Neuronal stem cell (in vitro differentiated cells): Measurements from ENCODE around the gene NFATC2IP.
A peak's percentile ranks its signal among the peaks of the same experiment; 100 is the strongest.
"Not testable (repeated sequence)": the region's sequence is repeated elsewhere in the genome, so short reads cannot be mapped to it uniquely, and the experiment has no call there.

Experiments used
- DNase-seq: peaks from one replicate; pipeline ENCODE4 v3.0.0-alpha.2; 2013; ENCODE audit warnings: low spot score
- H2AFZ ChIP-seq: one replicate; pipeline ENCODE4 v1.6.1; 2013; ENCODE audit warnings: mild to moderate bottlenecking, low read length, inconsistent platforms
- H2AK5ac ChIP-seq: 2 replicates; pipeline ENCODE4 v1.6.1; 2013; ENCODE audit warnings: low read depth, mild to moderate bottlenecking, inconsistent platforms, low read length, moderate library complexity, mixed read lengths
- H2BK120ac ChIP-seq: 2 replicates; pipeline ENCODE4 v1.6.1; 2013; ENCODE audit warnings: low read depth, mild to moderate bottlenecking, inconsistent platforms, low read length, moderate library complexity, mixed read lengths
- H2BK12ac ChIP-seq: one replicate; pipeline ENCODE4 v1.6.1; 2013; ENCODE audit warnings: low read length, inconsistent platforms
- H2BK15ac ChIP-seq: 2 replicates; pipeline ENCODE4 v1.6.1; 2013; ENCODE audit warnings: mild to moderate bottlenecking, low read length, inconsistent platforms, mixed read lengths
- H2BK5ac ChIP-seq: one replicate; pipeline ENCODE4 v1.6.1; 2013; ENCODE audit warnings: inconsistent platforms, mild to moderate bottlenecking, low read length, moderate library complexity
- H3K14ac ChIP-seq: one replicate; pipeline ENCODE4 v1.6.1; 2013; ENCODE audit warnings: low read length, inconsistent platforms
- H3K18ac ChIP-seq: 2 replicates; pipeline ENCODE4 v1.6.1; 2013; ENCODE audit warnings: low read length, inconsistent platforms
- H3K23ac ChIP-seq: 2 replicates; pipeline ENCODE4 v1.6.1; 2013; ENCODE audit warnings: low read depth, mild to moderate bottlenecking, mixed read lengths, low read length, inconsistent platforms; ENCODE audit not compliant: poor library complexity
- H3K27ac ChIP-seq: replicated peaks from 3 replicates; pipeline ENCODE4 v1.5.1; 2013; ENCODE audit warnings: low read length, inconsistent platforms
- H3K27me3 ChIP-seq, 3 experiments: 2 replicates each; pipeline ENCODE4 v1.6.1; 2013; ENCODE audit warnings: low read length in 3 of 3, mild to moderate bottlenecking in 2 of 3, inconsistent platforms in 1 of 3, low read depth in 1 of 3, mixed read lengths in 1 of 3, moderate library complexity in 1 of 3; ENCODE audit not compliant: control insufficient read depth in 3 of 3, insufficient read depth in 3 of 3
- H3K36me3 ChIP-seq, 2 donors: replicated peaks in 1 of 2; 2 replicates each; pipeline ENCODE4 v1.6.1; 2013; ENCODE audit warnings: low read length in 2 of 2; ENCODE audit not compliant: control insufficient read depth in 2 of 2, insufficient read depth in 2 of 2
- H3K4ac ChIP-seq: 2 replicates; pipeline ENCODE4 v1.6.1; 2013; ENCODE audit warnings: inconsistent platforms, mild to moderate bottlenecking, low read length, moderate library complexity
- H3K4me1 ChIP-seq, 2 donors: 1 replicate in 1 of 2; 2 replicates in 1 of 2; pipeline ENCODE4 v1.6.1; 2013; ENCODE audit warnings: low read length in 2 of 2, low read depth in 1 of 2; ENCODE audit not compliant: control insufficient read depth in 2 of 2, insufficient read depth in 1 of 2
- H3K4me2 ChIP-seq: one replicate; pipeline ENCODE4 v1.6.1; 2013; ENCODE audit warnings: mild to moderate bottlenecking, low read length, inconsistent platforms; ENCODE audit not compliant: insufficient read depth, poor library complexity, severe bottlenecking
- H3K4me3 ChIP-seq, 2 donors: 2 replicates each; pipeline ENCODE4 v1.5.1; 2013; ENCODE audit warnings: low read length in 2 of 2, mild to moderate bottlenecking in 2 of 2, inconsistent platforms in 1 of 2, moderate library complexity in 1 of 2
- H3K79me1 ChIP-seq: one replicate; pipeline ENCODE4 v1.6.1; 2013; ENCODE audit warnings: low read depth, mild to moderate bottlenecking, inconsistent platforms, low read length, moderate library complexity
- H3K9ac ChIP-seq: one replicate; pipeline ENCODE4 v1.6.1; 2013; ENCODE audit warnings: mild to moderate bottlenecking, low read depth, low read length, inconsistent platforms; ENCODE audit not compliant: poor library complexity
- H3K9me3 ChIP-seq, 2 donors: replicated peaks in 1 of 2; 2 replicates each; pipeline versions ENCODE3 to v1.6.1; 2013; ENCODE audit warnings: low read length in 2 of 2, mild to moderate bottlenecking in 2 of 2, inconsistent platforms in 1 of 2, low read depth in 1 of 2, mixed read lengths in 1 of 2, moderate library complexity in 1 of 2; ENCODE audit not compliant: control insufficient read depth in 2 of 2, insufficient read depth in 1 of 2
- H4K8ac ChIP-seq: one replicate; pipeline ENCODE4 v1.6.1; 2013; ENCODE audit warnings: low read depth, mild to moderate bottlenecking, inconsistent platforms, low read length, moderate library complexity
- H4K91ac ChIP-seq: one replicate; pipeline ENCODE4 v1.6.1; 2013; ENCODE audit warnings: low read length, low read depth, mild to moderate bottlenecking, inconsistent platforms; ENCODE audit not compliant: poor library complexity
- WGBS, 2 donors: extraction: QIAGEN DNeasy Blood & Tissue Kit; methylation state at CpG; one replicate each; pipeline ENCODE4 v1.1.7; 2013; ENCODE audit warnings: missing lambda C conversion rate in 2 of 2, mixed read lengths in 1 of 2; ENCODE audit not compliant: insufficient read length in 2 of 2, insufficient replicate concordance in 1 of 2; ENCODE audit errors: extremely low coverage in 2 of 2; 5-methylcytosine and 5-hydroxymethylcytosine counted together

The NFATC2IP gene

GRCh38 chr16:28969696-28970095, 19.0 kb downstream of the NFATC2IP start:
- not testable (repeated sequence) for H3K27ac ChIP-seq, H3K79me1 ChIP-seq, H3K23ac ChIP-seq, H3K4me2 ChIP-seq, H2AFZ ChIP-seq, H2AK5ac ChIP-seq, H3K4me1 ChIP-seq, H2BK120ac ChIP-seq, H3K9me3 ChIP-seq, H2BK12ac ChIP-seq, DNase-seq, H3K18ac ChIP-seq, H3K9ac ChIP-seq, H3K14ac ChIP-seq, H2BK15ac ChIP-seq, H4K91ac ChIP-seq, H2BK5ac ChIP-seq, H4K8ac ChIP-seq, H3K4me3 ChIP-seq, H3K27me3 ChIP-seq, H3K4ac ChIP-seq
- no CpG with 5 or more reads among the region's 2 CpGs for WGBS, 2 donors
- peaks cover 3 to 14% of the 10 kb centered on the region in 2 donors for H3K36me3 ChIP-seq

GRCh38 chr16:28974007-28974436, 23.3 kb downstream of the NFATC2IP start:
- Histone ChIP-seq H3K4me3 (peak overlapping the region; percentile 79 to 82), H2BK15ac (no peak overlapping the region), H4K8ac (no peak overlapping the region), H3K79me1 (peaks cover 4% of the 10 kb centered on the region), H3K23ac (no peak overlapping the region), H3K27ac (peak overlapping the region; percentile 89), H3K14ac (no peak overlapping the region), H3K27me3 (no peaks in the 10 kb centered on the region), H2AFZ (peak overlapping the region; percentile 80), H2BK120ac (no peak overlapping the region), H3K9me3 (no peaks in the 10 kb centered on the region), H3K18ac (no peak overlapping the region), H3K4me2 (peak overlapping the region; percentile 92), H2BK12ac (no peak overlapping the region), H4K91ac (no peak overlapping the region), H3K9ac (peak overlapping the region; percentile 75), H2BK5ac (no peak overlapping the region), H3K4me1 (peaks cover 5 to 6% of the 10 kb centered on the region in 2 donors), H3K36me3 (peaks cover 4 to 6% of the 10 kb centered on the region in 2 donors), H3K4ac (no peak overlapping the region), H2AK5ac (no peak overlapping the region)
- DNase-seq, result peak; percentile 59
- no CpG with 5 or more reads among the region's 17 CpGs for WGBS, 2 donors

GRCh38 chr16:28974437-28975157, 23.9 kb downstream of the NFATC2IP start, which contains the start of gene SPNS1:
SPNS1 (plus strand) TSS chr16:28974778; CDS start chr16:28975152, 374 bp downstream.
- Histone ChIP-seq H3K4ac (peak within 1 kb of the TSS; percentile 42), H4K8ac (peak within 1 kb of the TSS; percentile 100), H3K9me3 (no peaks in the 10 kb centered on the region), H3K4me1 (peaks cover 5 to 6% of the 10 kb centered on the region in 2 donors), H2BK5ac (peak within 1 kb of the TSS; percentile 78), H3K14ac (peak within 1 kb of the TSS; percentile 91), H4K91ac (peak within 1 kb of the TSS; percentile 89), H3K27ac (peak within 1 kb of the TSS; percentile 89), H2BK120ac (no peak within 1 kb of the TSS), H2BK12ac (peak within 1 kb of the TSS; percentile 50), H3K4me2 (peak within 1 kb of the TSS; percentile 92), H3K9ac (peak within 1 kb of the TSS; percentile 92), H3K27me3 (no peaks in the 10 kb centered on the region), H3K18ac (peak within 1 kb of the TSS; percentile 80), H2AK5ac (peak within 1 kb of the TSS; percentile 69), H2AFZ (peak within 1 kb of the TSS; percentile 80), H3K36me3 (peaks cover 4 to 12% of the 10 kb centered on the region in 2 donors), H3K23ac (peak within 1 kb of the TSS; percentile 98), H2BK15ac (no peak within 1 kb of the TSS), H3K4me3 (peak within 1 kb of the TSS; percentile 79 to 94), H3K79me1 (peaks cover 4% of the 10 kb centered on the region)
- no CpG with 5 or more reads among the region's 60 CpGs for WGBS, 2 donors
- peak; percentile 93 for DNase-seq

GRCh38 chr16:28975158-28975599, 24.4 kb downstream of the NFATC2IP start:
- Histone ChIP-seq H3K9me3 (no peaks in the 10 kb centered on the region), H3K9ac (peak overlapping the region; percentile 92), H2AK5ac (peak overlapping the region; percentile 69), H3K4me1 (peaks cover 5 to 6% of the 10 kb centered on the region in 2 donors), H4K8ac (peak overlapping the region; percentile 100), H2BK5ac (peak overlapping the region; percentile 78), H2BK12ac (peak overlapping the region; percentile 50), H2AFZ (peak overlapping the region; percentile 80), H3K18ac (peak overlapping the region; percentile 80), H3K14ac (peak overlapping the region; percentile 91), H3K23ac (peak overlapping the region; percentile 98), H3K27ac (no peak overlapping the region), H3K4me3 (peak overlapping the region; percentile 79 to 94), H3K4me2 (peak overlapping the region; percentile 88), H3K79me1 (peaks cover 4% of the 10 kb centered on the region), H2BK15ac (no peak overlapping the region), H2BK120ac (no peak overlapping the region), H3K36me3 (peaks cover 4 to 12% of the 10 kb centered on the region in 2 donors), H4K91ac (peak overlapping the region; percentile 89), H3K27me3 (no peaks in the 10 kb centered on the region), H3K4ac (peak overlapping the region; percentile 42)
- no peak for DNase-seq
- no CpG with 5 or more reads among the region's 30 CpGs for WGBS, 2 donors
